H1 (cell line): ENCODE data around the gene MOV10L1. TPM values are rescaled to one million over a fixed set of nuclear protein-coding genes. Genes with fewer than 3 reads are reported as not detected.
A peak's percentile ranks its signal among the peaks of the same experiment; 100 is the strongest.

ENCODE experiments used
- CTCF ChIA-PET: fragments of 300-600 bp; sonication (Branson Sonifier 250); formaldehyde crosslinking; loops from one replicate; lab custom pipeline; 2021; ENCODE audit not compliant: partially characterized antibody; lab: Charles Lee
- POLR2A ChIA-PET: fragments of 300-600 bp; sonication (Branson Sonifier 250); formaldehyde crosslinking; loops from one replicate; lab custom pipeline; 2021; ENCODE audit warnings: inconsistent platforms; ENCODE audit not compliant: partially characterized antibody; lab: Charles Lee
- DNase-seq, 2 experiments: peaks; one replicate each; pipeline versions ENCODE4 v3.0.0 to v3.0.0-alpha.2; 2010 to 2022; ENCODE audit warnings: low spot score in 2 of 2, low read depth in 1 of 2, mixed read lengths in 1 of 2
- FAIRE-seq: peaks from 2 replicates; lab custom pipeline; 2011; peaks lifted over from hg19 to GRCh38; lab: Jason Lieb, UNC
- H2AFZ ChIP-seq: 2 replicates; pipeline ENCODE4 v1.8.1; 2012; ENCODE audit warnings: low read length, inconsistent platforms
- H2AK5ac ChIP-seq: 2 replicates; pipeline ENCODE4 v1.6.1; 2013; ENCODE audit warnings: low read depth, low read length
- H2BK120ac ChIP-seq: replicated peaks from 2 replicates; pipeline ENCODE3; 2013; ENCODE audit warnings: low read depth, low read length, inconsistent platforms
- H2BK12ac ChIP-seq: 2 replicates; pipeline ENCODE4 v1.6.1; 2013; ENCODE audit warnings: low read depth, low read length
- H2BK15ac ChIP-seq: 2 replicates; pipeline ENCODE4 v1.6.1; 2013; ENCODE audit warnings: low read length
- H2BK20ac ChIP-seq: 2 replicates; pipeline ENCODE4 v1.6.1; 2013; ENCODE audit warnings: low read length
- H2BK5ac ChIP-seq: 2 replicates; pipeline ENCODE4 v1.6.1; 2013; ENCODE audit warnings: low read depth, low read length
- H3K14ac ChIP-seq: 2 replicates; pipeline ENCODE4 v1.6.1; 2013; ENCODE audit warnings: inconsistent platforms; ENCODE audit not compliant: insufficient read length
- H3K18ac ChIP-seq: 2 replicates; pipeline ENCODE4 v1.6.1; 2013; ENCODE audit warnings: low read length; ENCODE audit errors: extremely low read depth
- H3K23ac ChIP-seq: 2 replicates; pipeline ENCODE4 v1.6.1; 2013; ENCODE audit warnings: inconsistent platforms; ENCODE audit not compliant: insufficient read length
- H3K23me2 ChIP-seq: 2 replicates; pipeline ENCODE4 v1.6.1; 2013; ENCODE audit warnings: low read depth, low read length
- H3K27ac ChIP-seq: 2 replicates; pipeline ENCODE4 v1.6.1; 2011; ENCODE audit warnings: low read depth, low read length, inconsistent platforms
- H3K27me3 ChIP-seq, 4 experiments: replicated peaks in 1 of 4; 1 replicate in 1 of 4; 2 replicates in 3 of 4; pipeline versions ENCODE4 v1.6.1 to v1.8.1; 2011 to 2013; ENCODE audit warnings: low read length in 3 of 4, mild to moderate bottlenecking in 3 of 4, inconsistent platforms in 2 of 4, mixed read lengths in 2 of 4, moderate library complexity in 1 of 4; ENCODE audit not compliant: control insufficient read depth in 3 of 4, insufficient read depth in 3 of 4; ENCODE audit errors: extremely low read depth in 1 of 4
- H3K36me3 ChIP-seq, 4 experiments: 2 replicates each; pipeline versions ENCODE4 v1.6.1 to v1.8.1; 2011 to 2013; ENCODE audit warnings: mild to moderate bottlenecking in 4 of 4, low read length in 3 of 4, moderate library complexity in 2 of 4, control low read depth in 1 of 4, inconsistent platforms in 1 of 4; ENCODE audit not compliant: insufficient read depth in 4 of 4, control insufficient read depth in 2 of 4
- H3K4ac ChIP-seq: replicated peaks from 2 replicates; pipeline ENCODE3; 2013; ENCODE audit warnings: low read length, low read depth, mixed read lengths, inconsistent platforms; ENCODE audit not compliant: insufficient read length
- H3K4me1 ChIP-seq, 4 experiments: replicated peaks in 1 of 4; 1 replicate in 1 of 4; 2 replicates in 3 of 4; pipeline versions ENCODE4 v1.6.1 to v1.8.1; 2011 to 2013; ENCODE audit warnings: low read length in 3 of 4, inconsistent platforms in 2 of 4, mixed read lengths in 1 of 4; ENCODE audit not compliant: insufficient read depth in 4 of 4, control insufficient read depth in 3 of 4
- H3K4me2 ChIP-seq, 2 experiments: 2 replicates each; pipeline versions ENCODE4 v1.6.1 to v1.8.1; 2011 to 2013; ENCODE audit warnings: low read depth in 2 of 2, low read length in 2 of 2, control low read depth in 1 of 2, inconsistent platforms in 1 of 2, mild to moderate bottlenecking in 1 of 2; ENCODE audit not compliant: insufficient read depth in 1 of 2
- H3K4me3 ChIP-seq, 4 experiments: fragments of 200-600, 300-600 bp in 1 of 4; sonication (generic), shearing (Covaris generic), sonication (Bioruptor Twin) in 1 of 4; 2 replicates each; pipeline versions ENCODE4 v1.5.1 to v1.8.1; 2011 to 2016; ENCODE audit warnings: low read length in 4 of 4, low read depth in 3 of 4, control low read depth in 2 of 4, inconsistent platforms in 2 of 4, mild to moderate bottlenecking in 2 of 4, mixed read lengths in 1 of 4, moderate library complexity in 1 of 4; ENCODE audit not compliant: insufficient read depth in 2 of 4; ENCODE audit errors: extremely low read depth in 1 of 4
- H3K56ac ChIP-seq: replicated peaks from 2 replicates; pipeline ENCODE3; 2013; ENCODE audit warnings: low read depth, mild to moderate bottlenecking, mixed read lengths, low read length, inconsistent platforms; ENCODE audit not compliant: insufficient read length
- H3K79me1 ChIP-seq: 2 replicates; pipeline ENCODE4 v1.6.1; 2013; ENCODE audit warnings: low read depth, low read length, control low read depth
- H3K79me2 ChIP-seq, 2 experiments: 2 replicates each; pipeline versions ENCODE4 v1.6.1 to v1.8.1; 2012 to 2013; ENCODE audit warnings: low read length in 2 of 2, mild to moderate bottlenecking in 2 of 2, inconsistent platforms in 1 of 2; ENCODE audit not compliant: insufficient read depth in 2 of 2, control insufficient read depth in 1 of 2
- H3K9ac ChIP-seq, 4 experiments: replicated peaks in 1 of 4; 1 replicate in 1 of 4; 2 replicates in 3 of 4; pipeline versions ENCODE4 v1.6.1 to v1.8.1; 2011 to 2013; ENCODE audit warnings: low read depth in 3 of 4, low read length in 3 of 4, control low read depth in 2 of 4, mild to moderate bottlenecking in 2 of 4, moderate library complexity in 2 of 4, inconsistent platforms in 1 of 4; ENCODE audit errors: extremely low read depth in 1 of 4
- H3K9me3 ChIP-seq, 2 experiments: 2 replicates each; pipeline versions ENCODE4 v1.6.1 to v1.8.1; 2012 to 2013; ENCODE audit warnings: mild to moderate bottlenecking in 2 of 2, moderate library complexity in 2 of 2, control low read depth in 1 of 2, inconsistent platforms in 1 of 2, low read depth in 1 of 2, low read length in 1 of 2, mixed read lengths in 1 of 2; ENCODE audit not compliant: insufficient read depth in 2 of 2
- H4K20me1 ChIP-seq, 2 experiments: replicated peaks in 1 of 2; 2 replicates each; pipeline versions ENCODE3 to v1.8.1; 2011 to 2013; ENCODE audit warnings: inconsistent platforms in 2 of 2, low read length in 2 of 2, mild to moderate bottlenecking in 1 of 2; ENCODE audit not compliant: insufficient read depth in 2 of 2, control insufficient read depth in 1 of 2
- H4K5ac ChIP-seq: 2 replicates; pipeline ENCODE4 v1.6.1; 2013; ENCODE audit warnings: low read length, low read depth, mixed read lengths, inconsistent platforms; ENCODE audit not compliant: insufficient read length
- H4K8ac ChIP-seq: 2 replicates; pipeline ENCODE4 v1.8.0; 2013; ENCODE audit warnings: mild to moderate bottlenecking, moderate library complexity, low read length, inconsistent platforms; ENCODE audit not compliant: insufficient read depth; ENCODE audit errors: extremely low read depth
- H4K91ac ChIP-seq: replicated peaks from 2 replicates; pipeline ENCODE3; 2013; ENCODE audit warnings: low read length, mixed read lengths, inconsistent platforms; ENCODE audit not compliant: insufficient read length
- EZH2 ChIP-seq: fragments of 200-600 bp; sonication (generic); IDR thresholded peaks from 2 replicates; pipeline ENCODE4 v1.7.1; 2012; ENCODE audit warnings: low read depth, mild to moderate bottlenecking, moderate library complexity, low read length, inconsistent platforms; ENCODE audit not compliant: severe bottlenecking
- WGBS, 2 experiments: shearing (Covaris generic) in 1 of 2; methylation state at CpG; one replicate each; pipeline versions ENCODE4 v1.1.6 to v1.1.7; 2013 to 2015; ENCODE audit warnings: low lambda C conversion rate in 2 of 2, mixed read lengths in 2 of 2, inconsistent platforms in 1 of 2, low coverage in 1 of 2, missing lambda C conversion rate in 1 of 2; ENCODE audit not compliant: insufficient replicate concordance in 2 of 2, insufficient coverage in 1 of 2, insufficient read length in 1 of 2; ENCODE audit errors: extremely low coverage in 1 of 2, missing lambda C conversion rate in 1 of 2; 5-methylcytosine and 5-hydroxymethylcytosine counted together
- polyA plus RNA-seq, 7 experiments: library from polyadenylated mRNA; depleted of rRNA in 3 of 7; stranded (reverse) in 5 of 7; unstranded in 2 of 7; fragments of >200 nt in 5 of 7; fragments of 200-250 nt in 2 of 7; gene quantifications; 1 replicate in 5 of 7; 2 replicates in 1 of 7; 4 replicates in 1 of 7; pipeline versions ENCODE4 v1.2.1 to v1.2.3, GENCODE V29; 2011 to 2013; ENCODE audit warnings: missing spikeins in 2 of 7, mixed read lengths in 2 of 7
- total RNA-seq: library from RNA; stranded (reverse); fragmentation: NEBNext Ultra II Directional; extraction: Animal tissue kit (Norgen Biotek cat#: 25700); gene quantifications from 2 replicates; pipeline ENCODE4 v1.2.1, GENCODE V29; 2021
- TF ChIP-seq, protein P1 (sequence below), 3 experiments: IDR thresholded peaks; 1 replicate in 2 of 3; 2 replicates in 1 of 3; pipeline versions ENCODE4 v1.5.1 to v1.6.1; 2011; ENCODE audit warnings: low read length in 3 of 3, mild to moderate bottlenecking in 3 of 3, inconsistent platforms in 2 of 3, low read depth in 1 of 3, moderate library complexity in 1 of 3; ENCODE audit not compliant: insufficient read depth in 1 of 3; ENCODE audit errors: control extremely low read depth in 1 of 3
- TF ChIP-seq, protein P2 (sequence below): IDR thresholded peaks from 2 replicates; pipeline ENCODE4 v1.6.1; 2012; ENCODE audit warnings: inconsistent platforms
- TF ChIP-seq, protein P3 (sequence below): IDR thresholded peaks from 2 replicates; pipeline ENCODE4 v1.6.1; 2011; ENCODE audit warnings: low read length, improper control_type of control experiment

MOV10L1 gene
- total and polyA plus RNA-seq, 2 of the 8 experiments (the other 6 are each of a cell fraction or from before 2014, with no cell fraction given), result 0.32 TPM; not detected in 1

DNA sequence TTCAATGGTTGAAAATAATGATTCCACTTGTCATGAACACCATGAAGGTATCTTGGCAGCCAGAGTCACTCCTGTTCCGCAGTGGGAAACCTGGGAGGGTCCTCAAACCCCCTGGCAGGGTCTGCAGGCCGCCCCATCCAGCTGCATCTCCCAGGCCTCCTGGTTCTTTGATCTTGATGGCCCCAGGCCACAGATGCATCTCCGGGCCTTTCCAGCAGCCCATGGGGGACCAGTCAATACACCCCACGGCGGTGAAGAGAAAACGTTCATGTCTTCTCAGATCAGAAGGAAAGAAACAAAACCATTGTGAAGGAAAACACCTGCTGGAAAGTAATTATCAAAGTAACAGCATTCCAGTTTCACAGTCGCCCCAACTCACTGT, 29.9 kb upstream of the MOV10L1 start:
- no peaks in the 10 kb centered on the region for H3K9me3 ChIP-seq
- H3K4me2 ChIP-seq, result peak overlapping the region; percentile 67 to 86
- H2BK5ac ChIP-seq, result no peak overlapping the region
- peaks cover 8 to 20% (median 11%) of the 10 kb centered on the region in 4 experiments for H3K27me3 ChIP-seq
- H4K20me1 ChIP-seq, result no peaks in the 10 kb centered on the region
- H3K23me2 ChIP-seq, result peaks cover 15% of the 10 kb centered on the region; the same call in 1 of the 2 replicates
- TF ChIP-seq, protein P1, sequence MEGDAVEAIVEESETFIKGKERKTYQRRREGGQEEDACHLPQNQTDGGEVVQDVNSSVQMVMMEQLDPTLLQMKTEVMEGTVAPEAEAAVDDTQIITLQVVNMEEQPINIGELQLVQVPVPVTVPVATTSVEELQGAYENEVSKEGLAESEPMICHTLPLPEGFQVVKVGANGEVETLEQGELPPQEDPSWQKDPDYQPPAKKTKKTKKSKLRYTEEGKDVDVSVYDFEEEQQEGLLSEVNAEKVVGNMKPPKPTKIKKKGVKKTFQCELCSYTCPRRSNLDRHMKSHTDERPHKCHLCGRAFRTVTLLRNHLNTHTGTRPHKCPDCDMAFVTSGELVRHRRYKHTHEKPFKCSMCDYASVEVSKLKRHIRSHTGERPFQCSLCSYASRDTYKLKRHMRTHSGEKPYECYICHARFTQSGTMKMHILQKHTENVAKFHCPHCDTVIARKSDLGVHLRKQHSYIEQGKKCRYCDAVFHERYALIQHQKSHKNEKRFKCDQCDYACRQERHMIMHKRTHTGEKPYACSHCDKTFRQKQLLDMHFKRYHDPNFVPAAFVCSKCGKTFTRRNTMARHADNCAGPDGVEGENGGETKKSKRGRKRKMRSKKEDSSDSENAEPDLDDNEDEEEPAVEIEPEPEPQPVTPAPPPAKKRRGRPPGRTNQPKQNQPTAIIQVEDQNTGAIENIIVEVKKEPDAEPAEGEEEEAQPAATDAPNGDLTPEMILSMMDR (IDR thresholded peaks at IDR 0.05; ENCODE audit: control extremely low read depth in 1 of 3, insufficient read depth in 1 of 3, low read depth in 1 of 3, low read length in 3 of 3), result no peak
- TF ChIP-seq, protein P2, sequence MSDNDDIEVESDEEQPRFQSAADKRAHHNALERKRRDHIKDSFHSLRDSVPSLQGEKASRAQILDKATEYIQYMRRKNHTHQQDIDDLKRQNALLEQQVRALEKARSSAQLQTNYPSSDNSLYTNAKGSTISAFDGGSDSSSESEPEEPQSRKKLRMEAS, result no peak
- TF ChIP-seq, protein P3, sequence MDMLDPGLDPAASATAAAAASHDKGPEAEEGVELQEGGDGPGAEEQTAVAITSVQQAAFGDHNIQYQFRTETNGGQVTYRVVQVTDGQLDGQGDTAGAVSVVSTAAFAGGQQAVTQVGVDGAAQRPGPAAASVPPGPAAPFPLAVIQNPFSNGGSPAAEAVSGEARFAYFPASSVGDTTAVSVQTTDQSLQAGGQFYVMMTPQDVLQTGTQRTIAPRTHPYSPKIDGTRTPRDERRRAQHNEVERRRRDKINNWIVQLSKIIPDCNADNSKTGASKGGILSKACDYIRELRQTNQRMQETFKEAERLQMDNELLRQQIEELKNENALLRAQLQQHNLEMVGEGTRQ, result no peak
- TF ChIP-seq EZH2, result no peak
- no peaks in the 10 kb centered on the region for H3K79me1 ChIP-seq
- H4K5ac ChIP-seq, result no peak overlapping the region
- H3K56ac ChIP-seq, result no peak overlapping the region
- no peak overlapping the region for H3K18ac ChIP-seq
- H3K79me2 ChIP-seq, result no peaks in the 10 kb centered on the region
- H3K4me3 ChIP-seq, result peak overlapping the region in 1 of 4 experiments; percentile 66; a peak in 1 of 8 replicates
- ChIA-PET POLR2A (interaction anchor here (1.3 kb wide), 1 partner anchor 15 kb away, joined by 5 read pairs; no protein-coding TSS in a partner anchor), CTCF (interaction anchor here (0.5 to 2.9 kb wide), 24 partner anchors 9 to 434 kb away, joined by 3 to 11 read pairs (median 4); no protein-coding TSS in a partner anchor)
- FAIRE-seq (no peak), DNase-seq (no peak)
- H4K8ac ChIP-seq, result no peak overlapping the region; the same call in 1 of the 2 replicates
- no peaks in the 10 kb centered on the region for H3K36me3 ChIP-seq
- peaks cover 0 to 11% (median 2%) of the 10 kb centered on the region in 4 experiments; a peak in 4 of 7 replicates for H3K4me1 ChIP-seq
- H3K4ac ChIP-seq, result no peak overlapping the region
- H2BK120ac ChIP-seq, result no peak overlapping the region
- H2BK15ac ChIP-seq, result no peak overlapping the region
- H2BK12ac ChIP-seq, result no peak overlapping the region
- H2AFZ ChIP-seq, result no peak overlapping the region
- no peak overlapping the region for H3K14ac ChIP-seq
- H3K9ac ChIP-seq, result no peak overlapping the region; a peak in 1 of 7 replicates
- H2AK5ac ChIP-seq, result no peak overlapping the region
- no peak overlapping the region for H3K23ac ChIP-seq
- H2BK20ac ChIP-seq, result no peak overlapping the region
- H4K91ac ChIP-seq, result no peak overlapping the region
- no peak overlapping the region for H3K27ac ChIP-seq
- 76% methylated on average over 7 of the region's 7 CpGs; no CpG with 5 or more reads in 1 of the 2 experiments for whole genome bisulfite sequencing, 2 experiments
